Endometrial microvascular endothelial cells (primary cell): Measurements from ENCODE around the gene KLHDC3. TPM values are rescaled to one million over a fixed set of nuclear protein-coding genes. Genes with fewer than 3 reads are reported as not detected.
"Not testable (repeated sequence)": the region's sequence is repeated elsewhere in the genome, so short reads cannot be mapped to it uniquely, and the experiment has no call there.

Source experiments
- in situ Hi-C: cut with HindIII; loops from 2 replicates; pipeline ENCODE4 v1.10.0; 2017; ENCODE audit warnings: low sequenced_read_pairs, low pct_unique_long_range_greater_than_20kb; ENCODE audit errors: inconsistent ontology term
- total RNA-seq: library from RNA; depleted of rRNA; stranded (reverse); fragments of >200 nt; gene quantifications from one replicate; pipeline ENCODE4 v1.2.3, GENCODE V29; 2015; ENCODE audit errors: inconsistent ontology term

Gene KLHDC3
- total RNA-seq, 1 donor from 2014 or later, result 98.8 TPM

DNA sequence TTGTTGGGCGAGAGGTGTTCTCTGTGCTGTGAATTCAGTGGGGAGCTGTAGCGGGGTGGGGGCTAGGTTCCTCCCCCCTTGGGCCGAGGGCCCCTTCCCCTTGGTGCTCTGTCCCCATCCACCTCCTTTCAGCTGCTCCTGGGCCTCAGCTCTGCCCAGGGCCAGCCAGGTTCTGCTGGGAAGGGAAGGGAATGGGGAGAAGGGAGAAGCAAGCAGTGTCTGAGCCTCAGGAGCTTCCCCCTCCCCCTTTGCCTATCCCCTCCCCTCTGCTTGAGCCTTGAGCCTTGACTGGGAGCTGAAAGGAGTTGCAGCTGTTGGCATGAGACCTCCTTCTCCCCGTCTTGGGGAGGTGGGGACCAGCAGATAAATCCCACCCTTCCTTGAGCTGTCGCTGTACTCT is 6.8 kb downstream of the KLHDC3 start:
- in situ Hi-C loops, result no loop called here

DNA sequence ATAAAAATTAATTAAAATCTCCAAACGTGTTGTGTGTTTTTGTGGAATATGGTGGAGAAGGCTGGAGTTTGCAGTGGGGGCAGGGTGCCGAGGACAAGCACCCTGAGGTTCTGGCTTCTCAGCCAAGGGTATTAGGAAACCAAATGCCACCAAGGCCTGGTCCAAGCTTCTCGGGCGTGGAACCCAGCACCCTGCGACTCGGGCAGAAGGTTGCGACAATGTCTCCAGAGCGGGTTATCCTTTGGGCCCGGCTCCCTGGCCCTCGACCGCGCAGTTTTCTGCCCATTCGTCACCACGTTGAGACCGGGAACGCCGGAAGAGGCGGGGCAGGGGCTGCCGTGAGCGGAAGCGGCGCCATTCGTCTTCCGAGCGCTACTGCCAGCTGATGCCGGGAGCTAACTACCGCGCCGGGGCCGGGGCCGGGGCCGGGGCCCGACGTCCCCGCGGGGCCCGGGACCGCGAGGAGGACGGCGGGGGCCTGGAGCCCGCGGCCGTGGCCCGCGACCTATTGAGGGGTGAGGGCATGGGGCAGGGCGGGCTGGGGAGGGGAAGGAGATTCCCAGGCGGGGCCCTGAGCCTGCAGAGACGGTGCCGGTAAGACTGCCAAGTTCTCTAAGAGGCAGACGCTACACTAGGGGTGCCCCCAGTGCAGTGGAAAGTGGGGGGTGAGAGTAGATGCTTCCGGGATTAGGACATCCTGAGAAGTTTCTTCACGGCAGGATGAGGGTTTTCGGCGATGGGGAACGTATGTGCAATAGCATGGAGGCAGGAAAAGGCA is 7.4 kb downstream of the KLHDC3 start, which contains the start of gene RRP36:
RRP36 (plus strand) TSS at position 354 of the 778 bp plus-strand sequence; CDS start at position 386, 32 bp downstream.
- in situ Hi-C loops, result no loop called here

- in situ Hi-C loops, result no loop called here
These were observed 10.4 kb downstream of the KLHDC3 start for GRCh38 chr6:43024436-43024835.

DNA sequence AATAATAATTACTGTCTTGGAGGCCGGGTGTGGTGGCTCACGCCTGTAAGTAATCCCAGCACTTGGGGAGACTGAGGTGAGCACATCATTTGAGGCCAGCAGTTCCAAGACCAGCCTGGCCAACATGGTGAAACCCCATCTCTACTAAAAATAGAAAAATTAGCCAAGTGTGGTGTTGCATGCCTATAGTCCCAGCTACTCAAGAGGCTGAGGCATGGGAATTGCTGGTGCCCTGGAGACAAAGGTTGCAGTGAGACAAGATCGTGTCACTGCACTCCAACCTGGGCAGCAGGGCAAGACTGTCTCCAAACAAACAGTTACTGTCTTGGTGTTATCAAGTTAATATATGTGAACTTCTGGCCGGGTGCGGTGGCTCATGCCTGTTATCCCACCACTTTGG is 12.3 kb downstream of the KLHDC3 start:
- in situ Hi-C loops, result no loop called here

- in situ Hi-C loops, result no loop called here
These were observed 15.1 kb downstream of the KLHDC3 start for GRCh38 chr6:43029120-43029519.

DNA sequence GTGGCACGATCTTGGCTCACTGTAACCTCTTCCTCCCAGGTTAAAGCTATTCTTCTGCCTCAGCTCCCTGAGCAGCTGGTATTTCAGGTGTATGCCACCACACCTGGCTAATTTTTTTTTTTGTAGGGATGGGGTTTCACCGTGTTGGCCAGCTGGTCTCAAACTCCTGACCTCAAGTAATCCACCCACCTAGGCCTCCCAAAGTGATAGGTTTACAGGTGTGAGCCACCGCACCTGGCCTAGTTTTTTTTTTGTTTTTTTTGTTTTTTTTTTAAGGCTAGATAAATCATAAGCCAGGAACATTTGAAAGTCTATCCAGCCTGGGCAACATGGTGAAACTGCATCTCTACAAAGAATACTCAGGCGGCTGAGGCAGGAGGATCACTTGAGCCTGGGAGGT is 18.3 kb downstream of the KLHDC3 start:
- in situ Hi-C loops, result no loop called here

DNA sequence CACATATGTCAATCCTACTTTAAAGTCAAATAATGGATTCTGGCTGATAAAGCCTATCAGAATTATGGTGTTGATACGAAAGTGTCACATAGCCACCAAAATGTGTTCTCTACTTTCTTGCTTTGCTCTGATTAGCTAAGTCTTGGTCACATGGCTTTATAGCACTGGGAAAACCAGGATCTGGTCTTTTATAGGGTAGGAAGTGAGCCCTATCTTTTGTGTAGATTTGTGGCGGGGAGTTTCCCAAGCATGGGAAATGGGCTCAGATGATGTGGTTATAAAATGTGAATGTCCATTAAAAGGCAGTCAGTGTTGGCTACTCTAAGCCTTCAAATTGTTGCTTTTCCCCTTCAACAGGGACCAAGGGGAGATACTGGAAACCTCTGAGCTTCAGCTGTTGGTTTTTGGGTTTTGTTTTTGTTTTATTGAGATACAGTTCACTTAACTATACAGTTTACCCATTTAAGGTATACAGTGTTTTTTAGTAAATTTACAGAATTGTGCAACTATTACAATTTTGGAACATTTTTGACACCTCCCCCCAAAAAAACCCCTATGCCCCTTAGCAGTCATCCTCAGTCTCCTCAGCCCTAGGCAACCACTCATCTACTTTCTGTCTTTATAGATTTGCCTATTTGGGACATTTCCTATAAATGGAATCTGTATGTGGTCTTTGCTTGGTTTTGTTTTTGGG is 19.6 kb downstream of the KLHDC3 start:
- in situ Hi-C loops, result no loop called here

- in situ Hi-C loops, result no loop called here
These were observed 20.1 kb downstream of the KLHDC3 start for GRCh38 chr6:43034190-43034525.

DNA sequence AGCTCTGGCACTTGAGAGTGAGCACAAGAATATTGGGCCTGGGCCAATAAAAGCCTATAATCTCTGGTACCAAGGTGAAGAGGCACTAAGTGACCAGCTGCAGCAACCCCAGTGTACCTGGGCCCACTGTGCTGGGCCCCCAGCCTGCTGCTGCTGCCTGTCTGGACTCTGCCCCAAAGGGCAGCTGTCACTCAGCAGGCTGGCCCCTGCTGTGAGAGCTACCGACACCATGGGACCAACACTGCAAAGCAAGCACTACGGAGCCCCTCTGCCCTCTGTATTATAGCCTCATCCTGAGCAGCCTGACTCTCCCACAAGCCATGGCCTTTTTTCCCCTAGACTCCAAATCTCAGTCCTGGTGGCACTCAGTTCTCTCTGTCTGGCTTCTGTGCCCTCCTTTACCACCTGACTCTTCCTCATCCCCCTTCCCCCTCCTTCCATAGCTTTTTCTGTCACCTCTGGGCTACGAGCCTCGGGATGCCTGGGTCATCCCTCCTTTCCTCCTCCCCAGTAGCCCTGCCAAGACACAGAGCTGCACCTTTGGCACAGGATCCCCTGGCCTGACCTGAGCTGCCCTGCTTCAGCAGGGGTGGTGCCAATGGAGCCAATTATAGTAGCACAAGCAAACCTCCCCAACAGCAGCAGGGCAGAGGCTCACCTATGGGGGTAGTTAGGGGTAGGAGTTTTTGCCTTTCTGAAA is 21.6 kb downstream of the KLHDC3 start:
- in situ Hi-C loops, result no loop called here

DNA sequence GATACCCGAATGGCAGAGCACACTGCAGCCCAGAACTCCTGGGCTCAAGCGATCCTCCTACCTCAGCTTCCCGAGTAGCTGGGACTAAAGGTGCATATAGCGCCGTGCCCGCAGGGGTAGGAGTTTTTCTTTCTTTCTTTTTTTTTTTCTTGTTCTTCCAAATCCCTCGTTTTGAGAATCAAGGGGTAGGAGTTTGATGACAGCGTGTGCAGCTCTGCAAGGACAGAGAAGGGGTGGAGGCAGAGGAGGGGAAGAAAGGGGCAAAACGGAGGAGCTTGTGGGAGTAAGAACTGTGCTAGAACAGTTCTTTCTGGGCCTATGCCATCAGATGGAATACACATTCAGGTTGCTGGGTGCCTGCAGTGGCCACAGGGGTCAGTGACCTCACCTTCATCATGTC is 22.7 kb downstream of the KLHDC3 start:
- in situ Hi-C loops, result no loop called here

- in situ Hi-C loops, result no loop called here
These were observed 23.1 kb downstream of the KLHDC3 start for GRCh38 chr6:43037197-43037596.

- in situ Hi-C loops, result no loop called here
These were observed 23.7 kb downstream of the KLHDC3 start for GRCh38 chr6:43037706-43038105.

DNA sequence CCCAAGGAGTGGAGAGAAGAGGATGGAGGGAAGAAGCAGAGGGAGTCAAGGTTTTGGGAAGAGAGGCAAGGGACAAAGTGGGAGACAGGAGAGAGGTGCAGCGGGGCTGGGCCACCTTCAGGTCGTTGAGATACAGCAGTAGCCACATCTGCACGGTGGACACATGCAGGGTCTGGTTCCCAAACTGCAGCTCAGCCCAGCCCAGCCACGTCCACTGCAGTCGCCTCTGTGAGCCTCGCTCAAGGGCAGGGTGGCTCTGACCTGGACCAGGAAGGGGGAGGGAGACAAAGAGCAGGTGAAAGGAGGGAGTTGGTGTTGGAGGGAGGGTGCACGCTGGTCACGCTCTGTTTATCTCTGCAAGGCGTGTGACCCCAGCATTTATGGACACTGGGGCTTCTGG is 24.7 kb downstream of the KLHDC3 start:
- in situ Hi-C loops, result no loop called here

GRCh38 chr6:43040542-43041257 is 26.7 kb downstream of the KLHDC3 start:
- in situ Hi-C loops, result no loop called here

- in situ Hi-C loops, result not testable (repeated sequence)
These were observed 27.4 kb downstream of the KLHDC3 start for GRCh38 chr6:43041475-43041874.

GRCh38 chr6:43043310-43043709 is 29.3 kb downstream of the KLHDC3 start:
- in situ Hi-C loops, result no loop called here

- in situ Hi-C loops, result no loop called here
These were observed 31.4 kb downstream of the KLHDC3 start for GRCh38 chr6:43045371-43045930.

DNA sequence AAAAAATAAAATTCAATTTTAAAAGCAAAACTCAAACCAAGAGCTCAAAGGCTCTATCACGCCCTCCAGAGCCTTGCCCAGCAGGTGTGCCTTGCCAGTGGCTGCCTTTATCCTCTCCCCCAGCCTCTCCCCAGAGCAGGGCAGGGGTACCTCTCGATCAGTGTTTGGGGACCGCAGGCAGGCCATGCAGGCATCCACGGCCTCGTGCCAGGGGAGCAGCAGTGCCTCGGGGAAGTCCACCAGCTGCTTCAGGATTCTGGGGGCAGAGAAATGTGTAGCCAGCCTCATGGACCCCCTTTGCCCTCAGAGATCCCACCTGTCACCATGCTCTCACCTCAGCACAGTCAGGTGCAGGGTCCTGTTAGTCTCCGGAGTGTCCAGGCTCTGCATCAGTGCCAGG is 33.9 kb downstream of the KLHDC3 start:
- in situ Hi-C loops, result no loop called here

- in situ Hi-C loops, result no loop called here
These were observed 36.9 kb downstream of the KLHDC3 start for GRCh38 chr6:43050981-43051380.
